Sigmoid colon (tissue), 4 donors: ENCODE results near the gene ZNF669.

ENCODE experiments used
- EP300 ChIP-seq, 4 donors: sonication (generic); formaldehyde crosslinking; IDR thresholded peaks; one replicate each; pipeline ENCODE4 v1.6.1; 2017; ENCODE audit warnings: antibody characterized with exemption in 4 of 4
- TF ChIP-seq, protein P1 (sequence below), 4 experiments: fragments of 450-650 bp in 3 of 4; fragments of 200-600 bp in 1 of 4; IDR thresholded peaks; one replicate each; pipeline ENCODE4 v1.5.1; 2016 to 2019; ENCODE audit warnings: antibody characterized with exemption in 4 of 4, mild to moderate bottlenecking in 3 of 4, moderate library complexity in 2 of 4

DNA sequence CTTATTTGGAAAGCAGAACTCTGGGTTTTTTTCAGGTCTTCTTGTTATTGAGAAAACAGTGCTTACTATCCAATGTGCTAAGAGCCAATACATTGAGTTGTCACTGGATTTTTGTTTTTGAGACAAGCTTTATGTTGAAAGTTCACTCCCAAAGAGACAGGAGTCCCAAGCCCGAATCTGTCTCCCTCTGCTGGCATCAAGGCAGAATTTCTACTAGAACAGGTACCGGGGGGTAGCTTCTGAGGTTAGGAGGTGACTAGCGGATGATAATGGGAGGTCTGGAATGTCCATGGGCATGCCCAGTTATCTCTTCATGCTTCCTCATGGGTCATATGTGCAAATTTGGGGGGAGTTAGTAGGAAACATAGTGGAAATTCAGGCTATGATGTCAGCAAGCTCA, 42.5 kb upstream of the ZNF669 start:
- no peak for TF ChIP-seq EP300 (IDR thresholded peaks at IDR 0.05)
- TF ChIP-seq, protein P1, sequence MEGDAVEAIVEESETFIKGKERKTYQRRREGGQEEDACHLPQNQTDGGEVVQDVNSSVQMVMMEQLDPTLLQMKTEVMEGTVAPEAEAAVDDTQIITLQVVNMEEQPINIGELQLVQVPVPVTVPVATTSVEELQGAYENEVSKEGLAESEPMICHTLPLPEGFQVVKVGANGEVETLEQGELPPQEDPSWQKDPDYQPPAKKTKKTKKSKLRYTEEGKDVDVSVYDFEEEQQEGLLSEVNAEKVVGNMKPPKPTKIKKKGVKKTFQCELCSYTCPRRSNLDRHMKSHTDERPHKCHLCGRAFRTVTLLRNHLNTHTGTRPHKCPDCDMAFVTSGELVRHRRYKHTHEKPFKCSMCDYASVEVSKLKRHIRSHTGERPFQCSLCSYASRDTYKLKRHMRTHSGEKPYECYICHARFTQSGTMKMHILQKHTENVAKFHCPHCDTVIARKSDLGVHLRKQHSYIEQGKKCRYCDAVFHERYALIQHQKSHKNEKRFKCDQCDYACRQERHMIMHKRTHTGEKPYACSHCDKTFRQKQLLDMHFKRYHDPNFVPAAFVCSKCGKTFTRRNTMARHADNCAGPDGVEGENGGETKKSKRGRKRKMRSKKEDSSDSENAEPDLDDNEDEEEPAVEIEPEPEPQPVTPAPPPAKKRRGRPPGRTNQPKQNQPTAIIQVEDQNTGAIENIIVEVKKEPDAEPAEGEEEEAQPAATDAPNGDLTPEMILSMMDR (IDR thresholded peaks at IDR 0.05): no peak
